HEK293T (cell line): ENCODE results near the gene NETO2.
"Not testable (repeated sequence)": the region's sequence is repeated elsewhere in the genome, so short reads cannot be mapped to it uniquely, and the experiment has no call there.

Source experiments
- CTCF ChIA-PET: fragments of 350-600 bp; formaldehyde crosslinking; extraction: SDS; loops from one replicate; lab custom pipeline; 2021; ENCODE audit warnings: antibody characterized with exemption, inconsistent platforms; lab: Yijun Ruan, JAX
- POLR2A ChIA-PET: fragments of 350-600 bp; formaldehyde crosslinking; extraction: SDS; loops from one replicate; lab custom pipeline; 2020; ENCODE audit warnings: antibody characterized with exemption, inconsistent platforms; lab: Yijun Ruan, JAX
- DNase-seq: peaks from one replicate; pipeline ENCODE4 v3.0.0; 2012; ENCODE audit warnings: mixed read lengths; ENCODE audit errors: extremely low spot score
- ARNT ChIP-seq: fragments of 450-650 bp; IDR thresholded peaks from 2 replicates; pipeline ENCODE4 v1.6.1; 2017; ENCODE audit warnings: mild to moderate bottlenecking
- BHLHE40 ChIP-seq: fragments of 450-650 bp; IDR thresholded peaks from 2 replicates; pipeline ENCODE4 v1.6.1; 2016; ENCODE audit warnings: mild to moderate bottlenecking, moderate library complexity, borderline replicate concordance
- CTBP1 ChIP-seq: fragments of 450-650 bp; IDR thresholded peaks from 2 replicates; pipeline ENCODE4 v1.6.1; 2016; ENCODE audit warnings: borderline replicate concordance
- ELF4 ChIP-seq: fragments of 450-650 bp; IDR thresholded peaks from 2 replicates; pipeline ENCODE4 v1.6.1; 2017; ENCODE audit warnings: antibody characterized with exemption
- FOXA1 ChIP-seq: fragments of 450-650 bp; IDR thresholded peaks from 2 replicates; pipeline ENCODE4 v1.6.1; 2016; ENCODE audit warnings: mild to moderate bottlenecking
- FOXK2 ChIP-seq: fragments of 450-650 bp; IDR thresholded peaks from 2 replicates; pipeline ENCODE4 v1.6.1; 2016; ENCODE audit warnings: mild to moderate bottlenecking
- FOXM1 ChIP-seq: fragments of 450-650 bp; IDR thresholded peaks from 2 replicates; pipeline ENCODE4 v1.6.1; 2017; ENCODE audit warnings: mild to moderate bottlenecking, borderline replicate concordance
- HDGF ChIP-seq: fragments of 450-650 bp; IDR thresholded peaks from 2 replicates; pipeline ENCODE4 v1.6.1; 2017; ENCODE audit warnings: antibody characterized with exemption, borderline replicate concordance
- L3MBTL2 ChIP-seq: fragments of 450-650 bp; conservative IDR thresholded peaks from 2 replicates; pipeline ENCODE4 v1.6.1; 2016; ENCODE audit warnings: mild to moderate bottlenecking
- LEF1 ChIP-seq: fragments of 450-650 bp; IDR thresholded peaks from 2 replicates; pipeline ENCODE4 v1.6.1; 2017; ENCODE audit warnings: mild to moderate bottlenecking, borderline replicate concordance
- NFRKB ChIP-seq: fragments of 450-650 bp; IDR thresholded peaks from 2 replicates; pipeline ENCODE4 v1.6.1; 2016; ENCODE audit warnings: mild to moderate bottlenecking, moderate library complexity
- SP1 ChIP-seq: fragments of 450-650 bp; IDR thresholded peaks from 2 replicates; pipeline ENCODE4 v1.6.1; 2017
- SUZ12 ChIP-seq: fragments of 450-650 bp; IDR thresholded peaks from 2 replicates; pipeline ENCODE4 v1.6.1; 2016; ENCODE audit warnings: mild to moderate bottlenecking
- TARDBP ChIP-seq: fragments of 450-650 bp; IDR thresholded peaks from 2 replicates; pipeline ENCODE4 v1.6.1; 2016
- ZNF384 ChIP-seq: fragments of 450-650 bp; IDR thresholded peaks from 2 replicates; pipeline ENCODE4 v1.6.1; 2016
- TF ChIP-seq, protein P1 (sequence below): fragments of 450-650 bp; IDR thresholded peaks from 2 replicates; pipeline ENCODE4 v1.6.1; 2016

NETO2 gene

DNA sequence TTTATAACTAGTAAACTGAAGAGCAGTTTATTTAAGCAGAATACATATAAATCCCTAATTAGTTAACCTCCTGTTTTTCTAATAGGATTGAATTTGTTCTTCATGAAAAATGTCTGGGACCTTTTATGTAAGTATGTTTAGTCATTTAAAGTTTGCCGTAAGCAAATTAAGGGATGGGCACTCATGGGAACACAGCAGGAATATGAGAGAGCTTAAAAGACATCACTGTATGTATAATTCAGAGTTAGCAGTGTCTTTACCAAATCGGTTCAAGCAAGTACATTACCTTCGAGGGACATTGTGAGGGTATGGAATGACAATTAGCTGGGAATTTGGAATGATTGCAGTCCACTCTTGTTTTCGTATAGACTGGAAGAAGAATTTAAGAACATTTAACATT, 17.7 kb upstream of the NETO2 start:
- ChIA-PET POLR2A (no interaction called here), CTCF (no interaction called here)
- no peak for DNase-seq
- no peak for TF ChIP-seq LEF1
- no peak for TF ChIP-seq HDGF
- no peak for TF ChIP-seq SP1
- TF ChIP-seq ZNF384: no peak
- TF ChIP-seq FOXM1: no peak

DNA sequence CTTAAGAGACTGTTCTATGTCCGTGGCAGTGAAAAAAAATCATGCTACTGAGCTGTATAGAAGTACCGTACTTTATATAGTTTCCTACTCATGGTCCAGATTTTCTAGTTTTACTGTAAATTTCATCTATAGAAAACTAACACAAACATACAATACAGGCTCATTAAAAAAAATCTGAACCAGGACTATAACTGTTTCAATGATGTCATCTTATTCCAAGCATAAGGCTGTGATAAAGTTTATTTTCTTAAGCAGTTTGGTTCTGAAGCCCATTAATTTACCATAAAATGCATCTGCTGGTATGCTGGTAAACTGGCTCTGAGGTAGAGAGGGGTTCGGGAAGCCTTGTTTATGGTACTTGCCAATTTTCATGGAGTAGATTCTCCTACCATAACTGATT, 16.7 kb upstream of the NETO2 start:
- ChIA-PET POLR2A (no interaction called here), CTCF (interaction anchor here (1.5 kb wide), 1 partner anchor 16 kb away, joined by 4 read pairs; the partner anchor contains the start of gene NETO2)
- DNase-seq: no peak
- no peak for TF ChIP-seq BHLHE40

DNA sequence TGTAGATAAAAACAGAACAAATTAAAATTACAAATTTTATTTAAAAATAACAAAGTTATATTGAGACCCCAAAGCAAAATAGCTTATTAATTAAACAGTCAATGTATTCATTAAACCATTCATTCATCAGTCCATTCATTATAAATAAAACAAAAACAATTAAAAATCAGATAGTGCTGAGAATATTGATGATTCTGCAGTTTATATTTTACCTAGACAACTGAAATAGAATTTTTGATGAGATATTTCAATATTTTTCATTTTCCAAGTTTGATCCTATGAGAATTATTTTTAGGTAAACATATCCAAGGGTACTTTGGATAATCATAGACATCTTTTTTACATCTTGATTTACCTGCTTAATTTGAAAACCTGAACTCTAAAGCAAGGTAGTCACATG, 15.2 kb upstream of the NETO2 start:
- POLR2A ChIA-PET: no interaction called here
- TF ChIP-seq BHLHE40 (no peak), LEF1 (no peak), L3MBTL2 (no peak), ARNT (no peak), ZNF384 (no peak), TARDBP (no peak), FOXM1 (no peak), SUZ12 (no peak), SP1 (no peak)
- TF ChIP-seq, protein P1, sequence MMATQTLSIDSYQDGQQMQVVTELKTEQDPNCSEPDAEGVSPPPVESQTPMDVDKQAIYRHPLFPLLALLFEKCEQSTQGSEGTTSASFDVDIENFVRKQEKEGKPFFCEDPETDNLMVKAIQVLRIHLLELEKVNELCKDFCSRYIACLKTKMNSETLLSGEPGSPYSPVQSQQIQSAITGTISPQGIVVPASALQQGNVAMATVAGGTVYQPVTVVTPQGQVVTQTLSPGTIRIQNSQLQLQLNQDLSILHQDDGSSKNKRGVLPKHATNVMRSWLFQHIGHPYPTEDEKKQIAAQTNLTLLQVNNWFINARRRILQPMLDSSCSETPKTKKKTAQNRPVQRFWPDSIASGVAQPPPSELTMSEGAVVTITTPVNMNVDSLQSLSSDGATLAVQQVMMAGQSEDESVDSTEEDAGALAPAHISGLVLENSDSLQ: no peak
- CTCF ChIA-PET: interaction anchor here (1.5 kb wide), 1 partner anchor 15 kb away, joined by 4 read pairs; the partner anchor contains the start of gene NETO2
- no peak for DNase-seq

DNA sequence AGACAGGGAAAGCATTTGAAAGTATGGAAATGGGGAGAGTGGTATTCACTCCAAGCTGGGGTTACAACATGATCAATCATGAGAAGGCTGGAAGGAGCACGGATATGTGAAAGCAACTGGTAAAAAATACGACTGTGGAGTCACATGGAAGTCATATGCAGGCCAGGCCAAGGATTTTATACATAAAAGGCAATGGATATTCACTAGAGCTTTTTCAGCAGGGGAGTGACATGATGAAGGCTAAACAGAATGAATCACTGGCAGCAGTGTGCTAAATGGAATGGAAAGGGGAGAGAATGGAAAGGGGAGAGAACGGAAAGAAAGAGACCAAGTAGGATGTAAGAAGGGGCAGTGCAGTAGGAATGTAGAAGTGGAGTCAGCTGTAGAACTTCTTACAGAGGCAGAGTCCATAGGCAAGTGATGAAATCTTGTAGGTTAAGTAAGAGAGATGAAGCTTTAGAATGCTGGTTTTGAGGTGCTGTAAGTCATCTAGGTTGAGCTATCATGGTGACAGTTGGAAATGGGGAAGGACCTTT, 13.0 kb upstream of the NETO2 start:
- DNase-seq: no peak
- TF ChIP-seq SUZ12 (no peak), ELF4 (no peak), ARNT (no peak), FOXM1 (no peak)
- TF ChIP-seq, protein P1: no peak
- ChIA-PET CTCF (interaction anchor here (1.3 kb wide), 1 partner anchor 12 kb away, joined by 4 read pairs; no protein-coding TSS in a partner anchor), POLR2A (interaction anchor here (0.6 kb wide), 1 partner anchor 304 kb away, joined by 3 read pairs; the partner anchor contains the start of genes ITFG1 and PHKB)

DNA sequence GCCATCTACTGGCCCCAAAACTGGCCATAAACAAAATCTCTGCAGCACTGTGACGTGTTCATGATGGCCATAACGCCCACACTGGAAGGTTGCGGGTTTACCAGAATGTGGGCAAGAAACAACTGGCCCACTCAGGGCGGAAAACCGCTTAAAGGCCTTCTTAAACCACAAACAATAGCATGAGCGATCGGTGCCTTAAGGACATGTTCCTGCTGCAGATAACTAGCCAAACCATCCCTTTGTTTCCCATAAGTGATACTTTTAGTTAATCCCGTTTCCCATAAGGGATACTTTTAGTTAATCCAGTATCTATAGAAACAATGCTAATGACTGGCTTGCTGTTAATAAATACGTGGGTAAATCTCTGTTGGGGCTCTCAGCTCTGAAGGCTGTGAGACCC, 8.8 kb upstream of the NETO2 start:
- CTCF ChIA-PET, DNase-seq, POLR2A ChIA-PET: not testable (repeated sequence)

DNA sequence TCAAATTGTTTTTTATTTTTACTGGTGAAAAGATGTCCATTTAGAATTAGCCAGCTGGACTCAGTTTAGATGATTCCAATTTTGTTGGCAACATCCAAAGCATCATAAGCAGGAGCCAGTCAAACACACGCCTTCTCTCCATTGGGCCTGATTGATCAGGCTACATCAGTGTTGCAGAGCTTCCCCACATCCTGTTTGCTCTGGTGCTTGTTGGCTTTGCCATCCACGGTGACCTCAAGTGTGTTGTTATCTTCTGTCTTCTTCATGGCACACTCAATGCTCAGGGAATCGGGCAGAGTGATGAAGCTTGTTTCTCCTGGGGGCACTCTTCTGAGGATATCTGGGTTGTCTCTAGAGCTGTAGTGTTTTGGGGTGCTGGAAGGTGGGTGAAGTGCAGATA, 6.3 kb upstream of the NETO2 start:
- no peak for DNase-seq
- TF ChIP-seq FOXK2: no peak
- TF ChIP-seq ZNF384: no peak
- TF ChIP-seq SP1: no peak
- no peak for TF ChIP-seq SUZ12
- no peak for TF ChIP-seq ELF4
- no peak for TF ChIP-seq BHLHE40
- no peak for TF ChIP-seq L3MBTL2
- TF ChIP-seq, protein P1: no peak
- TF ChIP-seq FOXM1: no peak
- TF ChIP-seq FOXA1: no peak
- TF ChIP-seq HDGF: no peak
- no peak for TF ChIP-seq TARDBP
- TF ChIP-seq LEF1: no peak
- TF ChIP-seq CTBP1: no peak
- no peak for TF ChIP-seq NFRKB
- TF ChIP-seq ARNT: no peak
- CTCF ChIA-PET: no interaction called here
- POLR2A ChIA-PET: no interaction called here

DNA sequence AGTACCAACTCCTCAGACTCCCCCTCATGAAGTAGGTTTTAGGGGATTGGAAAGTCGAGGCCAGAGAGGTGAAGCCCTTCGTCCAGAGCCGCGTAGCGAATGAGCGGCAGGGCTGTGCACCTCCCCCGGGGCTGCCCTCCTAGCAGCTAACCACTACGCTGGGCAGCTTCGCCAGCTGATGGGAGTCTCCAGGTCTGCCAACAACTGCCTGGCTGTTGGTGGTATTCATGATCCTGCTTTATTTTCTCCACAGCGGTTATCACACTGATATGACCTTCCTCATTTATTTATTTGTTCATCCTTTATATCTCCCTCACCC, 773 bp upstream of the NETO2 start:
- TF ChIP-seq L3MBTL2: 0 out of 2 replicates have a peak, but pooled peaks have one; percentile 12
- TF ChIP-seq LEF1: no peak
- DNase-seq: no peak
- POLR2A ChIA-PET: interaction anchor here (1.8 kb wide), 1 partner anchor 316 kb away, joined by 5 read pairs; the partner anchor contains the start of genes ITFG1 and PHKB
- CTCF ChIA-PET: interaction anchor here (0.9 to 1.8 kb wide), 4 partner anchors 11 to 909 kb away, joined by 3 to 4 read pairs (median 4); no protein-coding TSS in a partner anchor
